ENCODE data around the gene ZSWIM2.

ZSWIM2 gene

GRCh38 chr2:186855216-186855615, 6.2 kb upstream of the ZSWIM2 start:
- H3K4me3 Mint-ChIP-seq = no peak overlapping the region

GRCh38 chr2:186853951-186854350, 5.0 kb upstream of the ZSWIM2 start:
- no peak for DNase-seq
- TF ChIP-seq CTCF (IDR thresholded peaks at IDR 0.05) = no peak
- Mint-ChIP-seq H3K4me3 (no peak overlapping the region), H3K4me1 (peaks cover 9% of the 10 kb centered on the region), H3K36me3 (ENCODE audit: low read depth) (no peaks in the 10 kb centered on the region), H3K9me3 (no peaks in the 10 kb centered on the region), H3K27me3 (ENCODE audit: low read depth, poor library complexity) (peaks cover 8% of the 10 kb centered on the region), H3K27ac (no peak overlapping the region)

More at GRCh38 chr2:186855216-186855615, 6.2 kb upstream of the ZSWIM2 start:
- Mint-ChIP-seq H3K36me3 (ENCODE audit: low read depth) (no peaks in the 10 kb centered on the region), H3K27me3 (ENCODE audit: low read depth, poor library complexity) (peaks cover 4% of the 10 kb centered on the region), H3K9me3 (no peaks in the 10 kb centered on the region), H3K27ac (no peak overlapping the region), H3K4me1 (no peaks in the 10 kb centered on the region)
- TF ChIP-seq CTCF (IDR thresholded peaks at IDR 0.05) = no peak
- no peak for DNase-seq

GRCh38 chr2:186852508-186852907, 3.5 kb upstream of the ZSWIM2 start:
- H3K36me3 Mint-ChIP-seq (ENCODE audit: low read depth) = no peaks in the 10 kb centered on the region
- no peak overlapping the region for H3K27ac Mint-ChIP-seq
- no peaks in the 10 kb centered on the region for H3K9me3 Mint-ChIP-seq
- TF ChIP-seq CTCF (IDR thresholded peaks at IDR 0.05) = no peak
- no peak for DNase-seq
- H3K4me3 Mint-ChIP-seq = no peak overlapping the region
- H3K4me1 Mint-ChIP-seq = peaks cover 15% of the 10 kb centered on the region
- H3K27me3 Mint-ChIP-seq (ENCODE audit: low read depth, poor library complexity) = peaks cover 4% of the 10 kb centered on the region

- DNase-seq = no peak
- H3K27ac Mint-ChIP-seq = no peak overlapping the region
- H3K4me3 Mint-ChIP-seq = no peak overlapping the region
- TF ChIP-seq CTCF (IDR thresholded peaks at IDR 0.05) = no peak
- H3K27me3 Mint-ChIP-seq (ENCODE audit: low read depth, poor library complexity) = no peaks in the 10 kb centered on the region
- no peaks in the 10 kb centered on the region for H3K36me3 Mint-ChIP-seq (ENCODE audit: low read depth)
- H3K4me1 Mint-ChIP-seq = peaks cover 7% of the 10 kb centered on the region
- H3K9me3 Mint-ChIP-seq = no peaks in the 10 kb centered on the region
Observed at GRCh38 chr2:186842373-186842772, 6.6 kb downstream of the ZSWIM2 start.

GRCh38 chr2:186841940-186842339, 7.0 kb downstream of the ZSWIM2 start:
- no peak for DNase-seq
- Mint-ChIP-seq H3K27me3 (ENCODE audit: low read depth, poor library complexity) (no peaks in the 10 kb centered on the region), H3K27ac (no peak overlapping the region), H3K4me3 (no peak overlapping the region), H3K9me3 (no peaks in the 10 kb centered on the region), H3K4me1 (peaks cover 7% of the 10 kb centered on the region), H3K36me3 (ENCODE audit: low read depth) (no peaks in the 10 kb centered on the region)
- TF ChIP-seq CTCF (IDR thresholded peaks at IDR 0.05) = no peak

GRCh38 chr2:186835628-186836027, 13.3 kb downstream of the ZSWIM2 start:
- Mint-ChIP-seq H3K36me3 (ENCODE audit: low read depth) (no peaks in the 10 kb centered on the region), H3K4me1 (no peaks in the 10 kb centered on the region), H3K27ac (no peak overlapping the region), H3K4me3 (no peak overlapping the region), H3K27me3 (ENCODE audit: low read depth, poor library complexity) (no peaks in the 10 kb centered on the region), H3K9me3 (peaks cover 9% of the 10 kb centered on the region)
- no peak for DNase-seq
- TF ChIP-seq CTCF (IDR thresholded peaks at IDR 0.05) = no peak

Measured in nephron progenitor cell (in vitro differentiated cells).